ENCODE data around the gene IFITM2.

IFITM2 gene

DNA sequence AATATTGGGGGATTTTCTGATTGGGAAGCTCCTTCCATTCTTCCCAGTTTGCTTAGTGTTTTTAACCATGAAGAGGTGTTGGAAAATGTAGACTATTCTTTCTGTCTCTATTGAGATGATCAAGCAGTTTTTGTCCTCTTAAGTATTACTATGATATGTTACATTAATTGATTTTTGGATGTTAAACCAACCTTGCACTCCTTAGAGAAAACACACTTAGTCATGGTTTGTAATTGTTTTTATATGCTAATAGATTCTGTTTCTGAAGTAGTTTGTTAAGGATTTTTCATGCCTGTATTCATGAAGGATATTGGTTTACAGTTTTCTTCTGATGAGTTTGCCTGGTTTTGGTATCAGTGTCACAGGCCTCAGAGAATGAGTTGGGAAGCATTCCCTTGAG, 31.4 kb upstream of the IFITM2 start:
- no peak overlapping the region for H3K27ac Mint-ChIP-seq
- H3K36me3 Mint-ChIP-seq (ENCODE audit: insufficient read depth) = no peaks in the 10 kb centered on the region
- peaks cover 0 to 6% of the 10 kb centered on the region in 2 donors for H3K27me3 Mint-ChIP-seq
- no peaks in the 10 kb centered on the region for H3K9me3 Mint-ChIP-seq
- ATAC-seq (replicated peaks) (no peak), DNase-seq (no peak)
- H3K4me1 Mint-ChIP-seq (ENCODE audit: low read depth in 2 of 2) = peaks cover 17 to 21% of the 10 kb centered on the region in 2 donors
- no peak overlapping the region for H3K4me3 Mint-ChIP-seq

DNA sequence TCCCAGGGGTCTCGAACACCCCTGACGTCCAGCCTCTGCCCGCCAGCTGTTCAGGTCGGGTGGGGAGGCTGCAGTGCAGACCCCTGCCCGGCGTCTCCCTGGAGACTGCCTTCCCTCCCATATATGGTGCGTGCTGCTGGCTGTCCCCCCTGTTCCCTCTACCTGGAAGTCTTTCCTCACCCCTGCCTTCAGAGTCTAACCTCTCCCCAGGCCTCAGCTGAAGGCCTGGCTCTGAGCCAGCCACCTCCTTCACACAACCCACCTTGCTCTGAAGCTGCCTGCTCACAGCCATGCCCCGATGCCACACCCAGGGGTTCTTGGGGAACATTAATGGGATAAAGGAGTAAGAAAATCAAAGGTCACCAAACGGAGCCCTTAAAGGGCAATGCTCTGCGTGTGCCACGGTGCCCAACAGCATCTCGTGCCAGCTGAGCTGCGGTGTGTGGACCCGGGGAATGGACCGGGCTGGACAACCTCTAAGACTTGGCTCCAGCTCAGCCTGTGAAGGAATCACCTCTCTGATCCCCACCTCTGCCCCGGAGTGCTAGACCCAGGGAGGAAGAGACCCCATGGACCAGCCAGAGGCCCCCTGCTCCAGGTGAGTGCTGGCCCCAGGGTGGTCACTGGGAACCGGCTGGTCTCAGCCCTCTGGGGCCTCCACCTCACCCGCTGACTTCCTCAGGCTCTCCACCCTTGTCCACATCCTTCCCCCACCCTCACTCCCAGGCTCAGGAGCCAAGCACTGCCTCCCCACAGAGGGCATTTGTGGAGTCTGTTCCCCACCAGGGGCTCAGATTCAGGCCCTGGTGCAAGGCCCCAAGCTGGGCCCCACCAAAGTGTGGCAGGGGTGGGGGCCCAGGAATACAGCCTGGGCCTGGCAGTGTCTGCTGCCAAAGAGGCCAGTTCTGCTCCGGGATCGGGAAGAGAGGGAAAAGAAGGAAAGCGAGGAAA, 29.3 kb upstream of the IFITM2 start, which contains the start of gene NLRP6:
Gene NLRP6 (plus strand): TSS at position 407 of the 951 bp plus-strand sequence. CDS start 163 bp downstream, at position 570.
- peak within 1 kb of the TSS in 1 of 2 donors; percentile 38 for H3K27ac Mint-ChIP-seq
- no peak for DNase-seq
- H3K9me3 Mint-ChIP-seq = no peaks in the 10 kb centered on the region
- ATAC-seq (replicated peaks) = no peak
- H3K27me3 Mint-ChIP-seq = peaks cover 7 to 26% of the 10 kb centered on the region in 2 donors
- no peaks in the 10 kb centered on the region for H3K36me3 Mint-ChIP-seq (ENCODE audit: insufficient read depth)
- peaks cover 31 to 35% of the 10 kb centered on the region in 2 donors for H3K4me1 Mint-ChIP-seq (ENCODE audit: low read depth in 2 of 2)
- H3K4me3 Mint-ChIP-seq = peak within 1 kb of the TSS; percentile 83 to 87

DNA sequence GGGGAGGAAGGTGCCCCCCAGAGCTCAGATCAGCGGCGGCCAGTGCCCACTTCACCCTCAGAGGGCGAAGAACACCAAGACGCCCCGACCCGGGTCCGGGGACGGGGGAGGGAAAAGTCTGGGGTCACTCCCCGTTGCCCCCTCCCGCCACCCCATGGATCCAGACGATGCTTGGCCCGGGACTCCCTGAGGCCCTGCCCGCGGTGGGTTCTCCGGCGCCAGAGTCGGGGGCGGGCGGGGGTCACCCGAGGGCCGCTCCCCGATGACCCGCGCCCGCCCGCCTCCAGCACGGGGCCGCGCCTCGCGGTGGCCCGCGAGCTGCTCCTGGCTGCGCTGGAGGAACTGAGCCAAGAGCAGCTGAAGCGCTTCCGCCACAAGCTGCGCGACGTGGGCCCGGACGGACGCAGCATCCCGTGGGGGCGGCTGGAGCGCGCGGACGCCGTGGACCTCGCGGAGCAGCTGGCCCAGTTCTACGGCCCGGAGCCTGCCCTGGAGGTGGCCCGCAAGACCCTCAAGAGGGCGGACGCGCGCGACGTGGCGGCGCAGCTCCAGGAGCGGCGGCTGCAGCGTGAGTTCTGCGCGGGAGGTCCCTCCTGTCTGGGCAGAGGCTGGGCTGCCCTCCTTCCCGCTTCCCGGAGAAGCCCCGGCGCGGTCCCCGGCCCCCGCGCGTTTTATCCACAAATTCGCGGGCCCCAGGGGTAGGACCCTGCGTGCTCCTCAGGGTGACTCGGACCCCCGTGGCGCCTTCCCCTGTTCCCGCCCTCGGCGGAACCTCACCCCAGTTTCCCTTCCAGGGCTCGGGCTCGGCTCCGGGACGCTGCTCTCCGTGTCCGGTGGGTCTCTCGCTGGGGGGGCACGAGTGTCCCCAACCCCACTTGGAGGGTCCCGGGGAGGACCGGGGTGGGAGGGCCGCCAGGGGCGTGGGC, 28.3 kb upstream of the IFITM2 start:
- no peak for DNase-seq
- peak overlapping the region; percentile 38 to 44 for H3K27ac Mint-ChIP-seq
- no peaks in the 10 kb centered on the region for H3K36me3 Mint-ChIP-seq (ENCODE audit: insufficient read depth)
- H3K4me1 Mint-ChIP-seq (ENCODE audit: low read depth in 2 of 2) = peaks cover 35 to 37% of the 10 kb centered on the region in 2 donors
- peaks cover 7 to 26% of the 10 kb centered on the region in 2 donors for H3K27me3 Mint-ChIP-seq
- peak; percentile 42 for ATAC-seq (replicated peaks)
- H3K4me3 Mint-ChIP-seq = peak overlapping the region; percentile 83 to 87
- H3K9me3 Mint-ChIP-seq = no peaks in the 10 kb centered on the region

DNA sequence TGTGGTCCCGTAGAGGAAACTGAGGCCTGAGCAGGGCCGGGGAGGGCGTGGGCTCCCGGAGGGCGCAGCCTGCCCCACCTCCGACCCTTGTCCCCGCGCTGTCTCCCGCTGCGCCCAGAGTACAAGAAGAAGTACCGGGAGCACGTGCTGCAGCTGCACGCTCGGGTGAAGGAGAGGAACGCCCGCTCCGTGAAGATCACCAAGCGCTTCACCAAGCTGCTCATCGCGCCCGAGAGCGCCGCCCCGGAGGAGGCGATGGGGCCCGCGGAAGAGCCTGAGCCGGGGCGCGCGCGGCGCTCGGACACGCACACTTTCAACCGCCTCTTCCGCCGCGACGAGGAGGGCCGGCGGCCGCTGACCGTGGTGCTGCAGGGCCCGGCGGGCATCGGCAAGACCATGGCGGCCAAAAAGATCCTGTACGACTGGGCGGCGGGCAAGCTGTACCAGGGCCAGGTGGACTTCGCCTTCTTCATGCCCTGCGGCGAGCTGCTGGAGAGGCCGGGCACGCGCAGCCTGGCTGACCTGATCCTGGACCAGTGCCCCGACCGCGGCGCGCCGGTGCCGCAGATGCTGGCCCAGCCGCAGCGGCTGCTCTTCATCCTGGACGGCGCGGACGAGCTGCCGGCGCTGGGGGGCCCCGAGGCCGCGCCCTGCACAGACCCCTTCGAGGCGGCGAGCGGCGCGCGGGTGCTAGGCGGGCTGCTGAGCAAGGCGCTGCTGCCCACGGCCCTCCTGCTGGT, 27.5 kb upstream of the IFITM2 start:
- no peaks in the 10 kb centered on the region for H3K36me3 Mint-ChIP-seq (ENCODE audit: insufficient read depth)
- peak overlapping the region; percentile 81 to 87 for H3K4me3 Mint-ChIP-seq
- H3K9me3 Mint-ChIP-seq = no peaks in the 10 kb centered on the region
- peak overlapping the region in 1 of 2 donors; percentile 44 for H3K27ac Mint-ChIP-seq
- ATAC-seq (replicated peaks) = peak; percentile 65
- peaks cover 7 to 26% of the 10 kb centered on the region in 2 donors for H3K27me3 Mint-ChIP-seq
- DNase-seq = no peak
- peaks cover 35 to 39% of the 10 kb centered on the region in 2 donors for H3K4me1 Mint-ChIP-seq (ENCODE audit: low read depth in 2 of 2)

DNA sequence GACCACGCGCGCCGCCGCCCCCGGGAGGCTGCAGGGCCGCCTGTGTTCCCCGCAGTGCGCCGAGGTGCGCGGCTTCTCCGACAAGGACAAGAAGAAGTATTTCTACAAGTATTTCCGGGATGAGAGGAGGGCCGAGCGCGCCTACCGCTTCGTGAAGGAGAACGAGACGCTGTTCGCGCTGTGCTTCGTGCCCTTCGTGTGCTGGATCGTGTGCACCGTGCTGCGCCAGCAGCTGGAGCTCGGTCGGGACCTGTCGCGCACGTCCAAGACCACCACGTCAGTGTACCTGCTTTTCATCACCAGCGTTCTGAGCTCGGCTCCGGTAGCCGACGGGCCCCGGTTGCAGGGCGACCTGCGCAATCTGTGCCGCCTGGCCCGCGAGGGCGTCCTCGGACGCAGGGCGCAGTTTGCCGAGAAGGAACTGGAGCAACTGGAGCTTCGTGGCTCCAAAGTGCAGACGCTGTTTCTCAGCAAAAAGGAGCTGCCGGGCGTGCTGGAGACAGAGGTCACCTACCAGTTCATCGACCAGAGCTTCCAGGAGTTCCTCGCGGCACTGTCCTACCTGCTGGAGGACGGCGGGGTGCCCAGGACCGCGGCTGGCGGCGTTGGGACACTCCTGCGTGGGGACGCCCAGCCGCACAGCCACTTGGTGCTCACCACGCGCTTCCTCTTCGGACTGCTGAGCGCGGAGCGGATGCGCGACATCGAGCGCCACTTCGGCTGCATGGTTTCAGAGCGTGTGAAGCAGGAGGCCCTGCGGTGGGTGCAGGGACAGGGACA, 26.7 kb upstream of the IFITM2 start:
- no peak for DNase-seq
- Mint-ChIP-seq H3K36me3 (ENCODE audit: insufficient read depth) (no peaks in the 10 kb centered on the region), H3K4me3 (peak overlapping the region; percentile 81 to 87), H3K4me1 (ENCODE audit: low read depth in 2 of 2) (peaks cover 35 to 44% of the 10 kb centered on the region in 2 donors), H3K9me3 (no peaks in the 10 kb centered on the region), H3K27me3 (peaks cover 7 to 26% of the 10 kb centered on the region in 2 donors), H3K27ac (peak overlapping the region in 1 of 2 donors; percentile 35)
- ATAC-seq (replicated peaks) = peak; percentile 47

DNA sequence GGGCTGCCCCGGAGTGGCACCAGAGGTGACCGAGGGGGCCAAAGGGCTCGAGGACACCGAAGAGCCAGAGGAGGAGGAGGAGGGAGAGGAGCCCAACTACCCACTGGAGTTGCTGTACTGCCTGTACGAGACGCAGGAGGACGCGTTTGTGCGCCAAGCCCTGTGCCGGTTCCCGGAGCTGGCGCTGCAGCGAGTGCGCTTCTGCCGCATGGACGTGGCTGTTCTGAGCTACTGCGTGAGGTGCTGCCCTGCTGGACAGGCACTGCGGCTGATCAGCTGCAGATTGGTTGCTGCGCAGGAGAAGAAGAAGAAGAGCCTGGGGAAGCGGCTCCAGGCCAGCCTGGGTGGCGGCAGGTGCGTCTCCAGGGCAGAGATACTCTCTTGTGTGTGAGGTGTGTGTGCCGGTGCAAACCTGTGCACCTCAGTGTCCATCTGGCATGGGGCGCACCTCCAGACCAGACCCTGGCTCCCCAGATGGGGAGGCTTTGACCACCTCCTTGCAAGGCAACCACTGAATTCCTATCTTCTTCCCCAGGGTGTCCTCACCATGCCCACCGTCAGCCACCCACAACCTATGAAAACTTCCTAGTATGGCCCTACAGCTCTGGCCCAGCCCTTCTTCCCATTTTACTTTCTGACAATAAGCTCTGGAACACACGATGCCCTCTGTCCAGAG, 26.0 kb upstream of the IFITM2 start:
- peaks cover 4% of the 10 kb centered on the region for H3K36me3 Mint-ChIP-seq (ENCODE audit: insufficient read depth)
- H3K4me3 Mint-ChIP-seq = peak overlapping the region; percentile 81 to 87
- no peak for ATAC-seq (replicated peaks)
- H3K27me3 Mint-ChIP-seq = peaks cover 7 to 26% of the 10 kb centered on the region in 2 donors
- peaks cover 35 to 44% of the 10 kb centered on the region in 2 donors for H3K4me1 Mint-ChIP-seq (ENCODE audit: low read depth in 2 of 2)
- peak overlapping the region in 1 of 2 donors; percentile 39 for H3K27ac Mint-ChIP-seq
- no peaks in the 10 kb centered on the region for H3K9me3 Mint-ChIP-seq
- DNase-seq = no peak

DNA sequence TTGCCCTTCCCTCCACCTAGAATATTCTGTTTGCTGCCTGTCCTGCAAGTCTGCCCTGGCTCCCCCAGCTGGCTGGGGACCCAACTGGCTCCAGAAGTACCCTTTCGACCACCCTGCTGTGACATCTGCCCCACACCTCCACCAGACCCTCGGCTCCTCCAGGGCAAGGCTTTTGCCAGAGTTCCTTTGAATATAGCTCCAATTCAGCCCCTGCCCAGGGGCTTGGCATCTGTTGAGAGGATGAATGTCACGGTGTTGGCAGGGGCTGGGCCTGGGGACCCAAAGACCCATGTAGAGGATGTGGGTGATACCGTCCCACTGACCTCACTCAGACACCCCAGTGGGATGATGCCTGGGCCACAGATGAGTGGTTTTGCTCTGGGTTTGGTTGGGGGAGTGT, 25.4 kb upstream of the IFITM2 start:
- Mint-ChIP-seq H3K9me3 (no peaks in the 10 kb centered on the region), H3K4me1 (ENCODE audit: low read depth in 2 of 2) (peaks cover 39 to 49% of the 10 kb centered on the region in 2 donors), H3K27ac (peak overlapping the region in 1 of 2 donors; percentile 39), H3K4me3 (peak overlapping the region; percentile 81 to 87), H3K27me3 (peaks cover 7 to 26% of the 10 kb centered on the region in 2 donors), H3K36me3 (ENCODE audit: insufficient read depth) (peaks cover 10% of the 10 kb centered on the region)
- no peak for ATAC-seq (replicated peaks)
- DNase-seq = no peak

DNA sequence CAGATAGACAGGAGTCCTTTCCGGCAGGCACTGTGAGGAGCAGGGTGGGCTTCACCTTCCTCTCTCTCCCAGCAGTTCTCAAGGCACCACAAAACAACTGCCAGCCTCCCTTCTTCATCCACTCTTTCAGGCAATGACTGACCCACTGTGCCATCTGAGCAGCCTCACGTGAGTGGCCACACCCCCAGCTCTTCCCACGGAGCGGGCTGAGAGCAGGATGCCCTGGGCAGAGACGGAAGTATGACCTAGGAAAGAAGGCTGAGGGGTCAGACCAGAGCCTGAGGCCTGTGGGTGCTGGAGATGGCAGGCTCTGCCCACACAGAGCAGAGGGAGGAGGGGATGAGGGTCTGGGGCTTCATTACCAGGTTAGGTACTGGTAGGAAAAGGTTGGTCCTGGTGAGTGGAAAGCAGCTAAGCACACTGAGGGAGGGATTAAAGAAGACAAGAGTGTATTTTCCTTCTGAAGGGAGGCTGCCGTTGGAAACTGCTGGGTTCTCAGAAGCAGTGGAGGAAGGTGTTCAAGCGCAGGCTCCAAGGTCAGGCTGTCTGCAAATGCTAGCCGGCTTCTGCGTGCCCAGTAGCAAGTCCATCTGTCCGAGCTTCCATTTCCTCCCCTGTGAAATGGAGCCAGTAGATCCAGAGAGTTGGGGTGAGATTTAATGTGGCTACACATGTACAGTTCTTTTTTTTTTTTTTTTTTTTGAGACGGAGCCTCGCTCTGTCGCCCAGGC, 24.8 kb upstream of the IFITM2 start:
- peak overlapping the region; percentile 81 to 87 for H3K4me3 Mint-ChIP-seq
- peak overlapping the region in 1 of 2 donors; percentile 39 for H3K27ac Mint-ChIP-seq
- ATAC-seq (replicated peaks) = no peak
- no peaks in the 10 kb centered on the region for H3K9me3 Mint-ChIP-seq
- H3K27me3 Mint-ChIP-seq = peaks cover 7 to 26% of the 10 kb centered on the region in 2 donors
- peaks cover 16% of the 10 kb centered on the region for H3K36me3 Mint-ChIP-seq (ENCODE audit: insufficient read depth)
- DNase-seq = no peak
- H3K4me1 Mint-ChIP-seq (ENCODE audit: low read depth in 2 of 2) = peaks cover 38 to 47% of the 10 kb centered on the region in 2 donors

DNA sequence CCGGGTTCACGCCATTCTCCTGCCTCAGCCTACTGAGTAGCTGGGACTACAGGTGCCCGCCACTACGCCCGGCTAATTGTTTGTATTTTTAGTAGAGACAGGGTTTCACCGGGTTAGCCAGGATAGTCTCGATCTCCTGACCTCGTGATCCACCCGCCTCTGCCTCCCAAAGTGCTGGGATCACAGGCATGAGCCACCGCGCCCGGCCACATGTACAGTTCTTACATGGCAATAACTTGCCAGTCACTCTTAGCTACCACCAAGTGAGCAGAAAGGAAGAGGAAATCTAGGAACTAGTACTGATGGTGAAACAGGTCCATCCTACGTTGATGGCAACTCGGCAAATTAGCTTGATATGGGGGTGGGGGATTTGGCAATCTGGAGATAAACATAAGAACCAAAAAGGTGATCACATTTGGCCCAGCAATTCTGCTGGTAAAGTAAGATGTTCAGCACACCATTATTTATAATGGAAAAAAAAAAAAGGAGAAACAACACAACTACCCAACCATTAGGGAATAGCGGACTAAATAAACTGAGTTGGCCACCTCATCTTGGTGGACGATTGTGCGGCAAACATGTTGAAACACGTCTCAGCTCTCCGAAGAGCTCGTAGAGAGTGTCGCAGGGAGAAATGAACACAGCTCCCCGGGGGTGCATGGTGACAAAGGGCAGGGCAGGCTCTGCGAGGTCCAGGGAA, 24.1 kb upstream of the IFITM2 start:
- Mint-ChIP-seq H3K4me3 (no peak overlapping the region), H3K27me3 (peaks cover 7 to 26% of the 10 kb centered on the region in 2 donors), H3K36me3 (ENCODE audit: insufficient read depth) (peaks cover 21% of the 10 kb centered on the region), H3K4me1 (ENCODE audit: low read depth in 2 of 2) (peaks cover 36 to 48% of the 10 kb centered on the region in 2 donors), H3K27ac (no peak overlapping the region), H3K9me3 (no peaks in the 10 kb centered on the region)
- DNase-seq = no peak
- ATAC-seq (replicated peaks) = no peak

DNA sequence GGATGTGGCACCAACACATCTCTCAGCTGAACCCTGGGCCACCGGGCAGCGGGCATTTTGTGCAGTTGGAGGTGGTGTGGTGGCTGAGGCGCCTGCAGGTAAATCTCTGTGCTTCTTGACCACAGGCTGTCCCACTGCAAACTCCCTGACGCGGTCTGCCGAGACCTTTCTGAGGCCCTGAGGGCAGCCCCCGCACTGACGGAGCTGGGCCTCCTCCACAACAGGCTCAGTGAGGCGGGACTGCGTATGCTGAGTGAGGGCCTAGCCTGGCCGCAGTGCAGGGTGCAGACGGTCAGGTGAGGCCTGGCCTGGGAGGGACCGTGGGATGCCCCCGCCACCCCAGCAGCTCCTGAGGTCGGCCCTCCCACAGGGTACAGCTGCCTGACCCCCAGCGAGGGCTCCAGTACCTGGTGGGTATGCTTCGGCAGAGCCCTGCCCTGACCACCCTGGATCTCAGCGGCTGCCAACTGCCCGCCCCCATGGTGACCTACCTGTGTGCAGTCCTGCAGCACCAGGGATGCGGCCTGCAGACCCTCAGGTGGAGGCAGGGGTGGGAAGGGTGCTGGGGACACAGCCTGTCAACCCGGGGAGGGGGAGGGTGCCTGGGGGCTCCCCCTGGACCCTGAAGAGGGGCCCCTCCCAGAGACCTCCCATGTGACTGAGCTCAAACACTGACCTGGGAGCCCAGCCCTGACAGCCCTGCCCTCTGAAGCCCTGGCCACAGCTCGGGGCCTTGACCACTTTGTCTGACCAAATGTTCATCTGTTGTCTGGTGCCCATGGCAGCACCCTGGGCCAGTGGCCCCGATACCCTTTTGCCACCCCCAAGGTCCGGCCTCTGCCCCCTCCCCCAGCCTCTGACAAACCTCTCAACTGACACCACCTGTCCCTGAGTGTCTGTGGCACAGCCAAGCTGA, 23.3 kb upstream of the IFITM2 start:
- Mint-ChIP-seq H3K27me3 (peaks cover 7 to 26% of the 10 kb centered on the region in 2 donors), H3K4me3 (no peak overlapping the region), H3K36me3 (ENCODE audit: insufficient read depth) (peaks cover 23% of the 10 kb centered on the region), H3K27ac (no peak overlapping the region), H3K4me1 (ENCODE audit: low read depth in 2 of 2) (peaks cover 34 to 49% of the 10 kb centered on the region in 2 donors), H3K9me3 (no peaks in the 10 kb centered on the region)
- DNase-seq (no peak), ATAC-seq (replicated peaks) (no peak)

Measured in effector memory CD8-positive, alpha-beta T cell (primary cell).